Measurements from ENCODE around the gene COL26A1.

DNA sequence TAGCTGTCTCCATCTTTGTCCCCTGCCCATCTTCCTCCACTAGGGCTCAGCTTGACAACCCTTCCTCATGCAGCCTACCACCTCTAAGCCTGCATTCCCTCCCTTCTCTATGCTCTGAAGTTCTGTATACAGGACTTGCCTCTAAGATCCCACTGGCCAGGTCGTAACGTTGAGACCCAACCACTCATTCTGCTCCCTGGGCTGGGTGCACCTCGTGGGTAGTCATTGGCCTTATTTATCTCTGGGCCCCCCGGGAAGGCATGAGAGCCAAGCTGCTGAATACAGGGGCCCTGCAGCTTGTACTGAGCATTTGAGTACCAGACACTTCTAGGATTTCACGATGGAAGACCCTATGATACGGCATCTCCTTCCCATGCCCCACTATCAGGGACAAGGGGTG is 235.3 kb downstream of the COL26A1 start:
- TF ChIP-seq, protein P1, sequence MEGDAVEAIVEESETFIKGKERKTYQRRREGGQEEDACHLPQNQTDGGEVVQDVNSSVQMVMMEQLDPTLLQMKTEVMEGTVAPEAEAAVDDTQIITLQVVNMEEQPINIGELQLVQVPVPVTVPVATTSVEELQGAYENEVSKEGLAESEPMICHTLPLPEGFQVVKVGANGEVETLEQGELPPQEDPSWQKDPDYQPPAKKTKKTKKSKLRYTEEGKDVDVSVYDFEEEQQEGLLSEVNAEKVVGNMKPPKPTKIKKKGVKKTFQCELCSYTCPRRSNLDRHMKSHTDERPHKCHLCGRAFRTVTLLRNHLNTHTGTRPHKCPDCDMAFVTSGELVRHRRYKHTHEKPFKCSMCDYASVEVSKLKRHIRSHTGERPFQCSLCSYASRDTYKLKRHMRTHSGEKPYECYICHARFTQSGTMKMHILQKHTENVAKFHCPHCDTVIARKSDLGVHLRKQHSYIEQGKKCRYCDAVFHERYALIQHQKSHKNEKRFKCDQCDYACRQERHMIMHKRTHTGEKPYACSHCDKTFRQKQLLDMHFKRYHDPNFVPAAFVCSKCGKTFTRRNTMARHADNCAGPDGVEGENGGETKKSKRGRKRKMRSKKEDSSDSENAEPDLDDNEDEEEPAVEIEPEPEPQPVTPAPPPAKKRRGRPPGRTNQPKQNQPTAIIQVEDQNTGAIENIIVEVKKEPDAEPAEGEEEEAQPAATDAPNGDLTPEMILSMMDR (conservative IDR thresholded peaks at IDR 0.05; ENCODE audit: low read depth, low read length): no peak
- no peak for TF ChIP-seq EZH2phosphoT487 (IDR thresholded peaks at IDR 0.05; ENCODE audit: borderline replicate concordance, low read length)

Measured in PC-3 (cell line).